CD14-positive monocyte (primary cell): ENCODE data around the gene ASPN. TPM values are rescaled to one million over a fixed set of nuclear protein-coding genes. Genes with fewer than 3 reads are reported as not detected.

Experiments used
- DNase-seq, 3 donors: peaks; one replicate each; pipeline ENCODE4 v3.0.0-alpha.2; 2011 to 2022
- H2AFZ ChIP-seq: 2 replicates; pipeline ENCODE4 v1.6.0; 2012; ENCODE audit warnings: mild to moderate bottlenecking, low read depth, low read length, inconsistent platforms; ENCODE audit not compliant: insufficient read depth, poor library complexity, severe bottlenecking
- H3K27ac ChIP-seq, 2 donors: 1 replicate in 1 of 2; 2 replicates in 1 of 2; pipeline ENCODE4 v1.5.1; 2012 to 2013; ENCODE audit warnings: low read length in 2 of 2, control low read depth in 1 of 2, inconsistent platforms in 1 of 2, low read depth in 1 of 2, mild to moderate bottlenecking in 1 of 2
- H3K27me3 ChIP-seq, 2 donors: one replicate each; pipeline versions ENCODE4 v1.6.0 to v1.6.1; 2011 to 2013; ENCODE audit warnings: low read length in 2 of 2; ENCODE audit not compliant: control insufficient read depth in 2 of 2, insufficient read depth in 2 of 2
- H3K36me3 ChIP-seq, 2 donors: replicated peaks in 1 of 2; 1 replicate in 1 of 2; 2 replicates in 1 of 2; pipeline versions ENCODE4 v1.5.1 to v1.6.1; 2012 to 2013; ENCODE audit warnings: low read length in 2 of 2, control low read depth in 1 of 2, inconsistent platforms in 1 of 2, mild to moderate bottlenecking in 1 of 2; ENCODE audit not compliant: insufficient read depth in 2 of 2, control insufficient read depth in 1 of 2
- H3K4me1 ChIP-seq, 2 donors: 1 replicate in 1 of 2; 2 replicates in 1 of 2; pipeline versions ENCODE4 v1.5.1 to v1.6.1; 2012 to 2013; ENCODE audit warnings: low read length in 2 of 2, control low read depth in 1 of 2, inconsistent platforms in 1 of 2, mild to moderate bottlenecking in 1 of 2, moderate library complexity in 1 of 2; ENCODE audit not compliant: insufficient read depth in 2 of 2, control insufficient read depth in 1 of 2
- H3K4me2 ChIP-seq: replicated peaks from 2 replicates; pipeline ENCODE3; 2012; ENCODE audit warnings: low read length, moderate library complexity, mild to moderate bottlenecking; ENCODE audit not compliant: poor library complexity, severe bottlenecking; ENCODE audit errors: extremely low read depth
- H3K4me3 ChIP-seq, 3 experiments: fragments of 200-600 bp in 1 of 3; sonication (generic) in 1 of 3; replicated peaks in 1 of 3; 1 replicate in 2 of 3; 2 replicates in 1 of 3; pipeline ENCODE4 v1.5.1; 2011 to 2013; ENCODE audit warnings: low read length in 3 of 3, mild to moderate bottlenecking in 3 of 3, control low read depth in 2 of 3, low read depth in 2 of 3, inconsistent platforms in 1 of 3, moderate library complexity in 1 of 3
- H3K79me2 ChIP-seq: 2 replicates; pipeline ENCODE4 v1.6.0; 2012; ENCODE audit warnings: mild to moderate bottlenecking, control low read depth, inconsistent platforms, low read length, moderate library complexity; ENCODE audit not compliant: insufficient read depth
- H3K9ac ChIP-seq: 2 replicates; pipeline ENCODE4 v1.6.0; 2017; ENCODE audit warnings: low read length, mild to moderate bottlenecking; ENCODE audit not compliant: insufficient read depth, poor library complexity, severe bottlenecking
- H3K9me3 ChIP-seq, 2 donors: replicated peaks in 1 of 2; 1 replicate in 1 of 2; 2 replicates in 1 of 2; pipeline versions ENCODE4 v1.5.1 to v1.6.1; 2012 to 2013; ENCODE audit warnings: low read length in 2 of 2, control low read depth in 1 of 2; ENCODE audit not compliant: control insufficient read depth in 1 of 2, insufficient read depth in 1 of 2
- H4K20me1 ChIP-seq: 2 replicates; pipeline ENCODE4 v1.6.0; 2012; ENCODE audit warnings: mild to moderate bottlenecking, low read length, control low read depth, moderate library complexity; ENCODE audit not compliant: insufficient read depth
- H3K27ac Mint-ChIP-seq, 7 donors: one replicate each; pipeline ENCODE4 v1.8.0; 2020; ENCODE audit warnings: mild to moderate bottlenecking in 7 of 7, mixed read lengths in 7 of 7, moderate library complexity in 6 of 7, inconsistent platforms in 2 of 7
- H3K27me3 Mint-ChIP-seq, 3 donors: one replicate each; pipeline ENCODE4 v1.8.0; 2021 to 2022; ENCODE audit warnings: low read depth in 3 of 3, mild to moderate bottlenecking in 3 of 3, mixed read lengths in 3 of 3, moderate library complexity in 3 of 3, inconsistent platforms in 1 of 3
- H3K36me3 Mint-ChIP-seq, 2 donors: one replicate each; pipeline ENCODE4 v1.8.0; 2020; ENCODE audit warnings: mixed read lengths in 2 of 2, inconsistent platforms in 1 of 2, mild to moderate bottlenecking in 1 of 2
- H3K4me1 Mint-ChIP-seq: one replicate; pipeline ENCODE4 v1.8.0; 2020; ENCODE audit warnings: mild to moderate bottlenecking, mixed read lengths
- H3K4me3 Mint-ChIP-seq, 2 donors: one replicate each; pipeline ENCODE4 v1.8.0; 2020; ENCODE audit warnings: mild to moderate bottlenecking in 2 of 2, mixed read lengths in 2 of 2, moderate library complexity in 1 of 2
- H3K9me3 Mint-ChIP-seq, 7 donors: one replicate each; pipeline ENCODE4 v1.8.0; 2020 to 2022; ENCODE audit warnings: mixed read lengths in 7 of 7, mild to moderate bottlenecking in 6 of 7, moderate library complexity in 6 of 7, inconsistent platforms in 2 of 7
- WGBS: methylation state at CpG from one replicate; pipeline ENCODE4 v1.1.5; 2013; ENCODE audit warnings: missing lambda C conversion rate; ENCODE audit not compliant: insufficient coverage; 5-methylcytosine and 5-hydroxymethylcytosine counted together
- intact Hi-C, 2 donors: fragments of 100-400 bp; cut with micrococcal nuclease; formaldehyde crosslinking; loops; one replicate each; pipeline versions ENCODE4 v1.15.0 to v1.15.1; 2023
- polyA plus RNA-seq, 3 donors: library from polyadenylated mRNA; depleted of rRNA in 1 of 3; unstranded in 2 of 3; stranded (reverse) in 1 of 3; fragments of 300-500 nt in 2 of 3; fragments of >200 nt in 1 of 3; fragmentation: Illumina TruSeq in 2 of 3; gene quantifications; 1 replicate in 2 of 3; 2 replicates in 1 of 3; pipeline ENCODE4 v1.2.3, GENCODE V29; 2012 to 2021
- TF ChIP-seq, protein P1 (sequence below): fragments of 200-600 bp; IDR thresholded peaks from one replicate; pipeline ENCODE4 v1.8.0; 2022; ENCODE audit warnings: antibody characterized with exemption, mild to moderate bottlenecking

Gene ASPN
- polyA plus RNA-seq, 3 donors = not detected

- Histone ChIP-seq H3K79me2 (no peaks in the 10 kb centered on the region), H3K9ac (no peak overlapping the region), H3K27ac (no peak overlapping the region), H3K36me3 (no peaks in the 10 kb centered on the region), H3K4me1 (no peaks in the 10 kb centered on the region), H3K27me3 (no peaks in the 10 kb centered on the region), H3K4me3 (no peak overlapping the region), H4K20me1 (no peaks in the 10 kb centered on the region), H2AFZ (no peak overlapping the region), H3K9me3 (no peaks in the 10 kb centered on the region), H3K4me2 (no peak overlapping the region)
- TF ChIP-seq, protein P1, sequence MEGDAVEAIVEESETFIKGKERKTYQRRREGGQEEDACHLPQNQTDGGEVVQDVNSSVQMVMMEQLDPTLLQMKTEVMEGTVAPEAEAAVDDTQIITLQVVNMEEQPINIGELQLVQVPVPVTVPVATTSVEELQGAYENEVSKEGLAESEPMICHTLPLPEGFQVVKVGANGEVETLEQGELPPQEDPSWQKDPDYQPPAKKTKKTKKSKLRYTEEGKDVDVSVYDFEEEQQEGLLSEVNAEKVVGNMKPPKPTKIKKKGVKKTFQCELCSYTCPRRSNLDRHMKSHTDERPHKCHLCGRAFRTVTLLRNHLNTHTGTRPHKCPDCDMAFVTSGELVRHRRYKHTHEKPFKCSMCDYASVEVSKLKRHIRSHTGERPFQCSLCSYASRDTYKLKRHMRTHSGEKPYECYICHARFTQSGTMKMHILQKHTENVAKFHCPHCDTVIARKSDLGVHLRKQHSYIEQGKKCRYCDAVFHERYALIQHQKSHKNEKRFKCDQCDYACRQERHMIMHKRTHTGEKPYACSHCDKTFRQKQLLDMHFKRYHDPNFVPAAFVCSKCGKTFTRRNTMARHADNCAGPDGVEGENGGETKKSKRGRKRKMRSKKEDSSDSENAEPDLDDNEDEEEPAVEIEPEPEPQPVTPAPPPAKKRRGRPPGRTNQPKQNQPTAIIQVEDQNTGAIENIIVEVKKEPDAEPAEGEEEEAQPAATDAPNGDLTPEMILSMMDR = no peak
- Mint-ChIP-seq H3K4me3 (no peak overlapping the region), H3K27me3 (peaks cover 0 to 1% (median under 1%) of the 10 kb centered on the region in 3 donors), H3K27ac (no peak overlapping the region), H3K4me1 (peaks cover 9% of the 10 kb centered on the region), H3K9me3 (no peaks in the 10 kb centered on the region), H3K36me3 (peaks cover 0 to 1% of the 10 kb centered on the region in 2 donors)
- intact Hi-C loops = no loop called here
- no peak for DNase-seq
These were observed 28.4 kb upstream of the ASPN start for GRCh38 chr9:92510747-92511146.

GRCh38 chr9:92509050-92509449 is 26.7 kb upstream of the ASPN start:
- H3K27me3 ChIP-seq = no peaks in the 10 kb centered on the region
- H3K4me3 ChIP-seq = no peak overlapping the region
- no peak overlapping the region for H3K27ac ChIP-seq
- DNase-seq = no peak
- no peak overlapping the region for H2AFZ ChIP-seq
- H3K4me1 ChIP-seq = no peaks in the 10 kb centered on the region
- H3K9ac ChIP-seq = no peak overlapping the region
- Mint-ChIP-seq H3K9me3 (no peaks in the 10 kb centered on the region), H3K4me1 (peaks cover 13% of the 10 kb centered on the region), H3K27ac (peak overlapping the region in 1 of 7 donors; percentile 41), H3K27me3 (peaks cover 0 to 2% (median 1%) of the 10 kb centered on the region in 3 donors), H3K36me3 (peaks cover 0 to 1% of the 10 kb centered on the region in 2 donors), H3K4me3 (no peak overlapping the region)
- no peaks in the 10 kb centered on the region for H3K79me2 ChIP-seq
- intact Hi-C loops = no loop called here
- H3K36me3 ChIP-seq = no peaks in the 10 kb centered on the region
- H3K9me3 ChIP-seq = no peaks in the 10 kb centered on the region
- no peak overlapping the region for H3K4me2 ChIP-seq
- no peaks in the 10 kb centered on the region for H4K20me1 ChIP-seq
- TF ChIP-seq, protein P1 = no peak
- WGBS = 100% methylated on average over 3 of the region's 5 CpGs
